Neural cell (in vitro differentiated cells): ENCODE results near the gene CITED2.

Experiments
- EZH2 ChIP-seq: fragments of 200-600, 300-800 bp; shearing (Covaris generic), sonication (generic); IDR thresholded peaks from 2 replicates; pipeline ENCODE4 v1.6.1; 2014; ENCODE audit warnings: antibody characterized with exemption, low read length, borderline replicate concordance, mild to moderate bottlenecking; ENCODE audit not compliant: insufficient read depth, poor library complexity, severe bottlenecking
- TF ChIP-seq, protein P1 (sequence below): fragments of 450-650 bp; IDR thresholded peaks from 2 replicates; pipeline ENCODE4 v1.5.1; 2014; ENCODE audit warnings: antibody characterized with exemption, mild to moderate bottlenecking, moderate library complexity; ENCODE audit not compliant: poor library complexity, severe bottlenecking
- TF ChIP-seq, protein P2 (sequence below): IDR thresholded peaks from 2 replicates; pipeline ENCODE4 v1.6.1; 2012; ENCODE audit warnings: borderline replicate concordance

DNA sequence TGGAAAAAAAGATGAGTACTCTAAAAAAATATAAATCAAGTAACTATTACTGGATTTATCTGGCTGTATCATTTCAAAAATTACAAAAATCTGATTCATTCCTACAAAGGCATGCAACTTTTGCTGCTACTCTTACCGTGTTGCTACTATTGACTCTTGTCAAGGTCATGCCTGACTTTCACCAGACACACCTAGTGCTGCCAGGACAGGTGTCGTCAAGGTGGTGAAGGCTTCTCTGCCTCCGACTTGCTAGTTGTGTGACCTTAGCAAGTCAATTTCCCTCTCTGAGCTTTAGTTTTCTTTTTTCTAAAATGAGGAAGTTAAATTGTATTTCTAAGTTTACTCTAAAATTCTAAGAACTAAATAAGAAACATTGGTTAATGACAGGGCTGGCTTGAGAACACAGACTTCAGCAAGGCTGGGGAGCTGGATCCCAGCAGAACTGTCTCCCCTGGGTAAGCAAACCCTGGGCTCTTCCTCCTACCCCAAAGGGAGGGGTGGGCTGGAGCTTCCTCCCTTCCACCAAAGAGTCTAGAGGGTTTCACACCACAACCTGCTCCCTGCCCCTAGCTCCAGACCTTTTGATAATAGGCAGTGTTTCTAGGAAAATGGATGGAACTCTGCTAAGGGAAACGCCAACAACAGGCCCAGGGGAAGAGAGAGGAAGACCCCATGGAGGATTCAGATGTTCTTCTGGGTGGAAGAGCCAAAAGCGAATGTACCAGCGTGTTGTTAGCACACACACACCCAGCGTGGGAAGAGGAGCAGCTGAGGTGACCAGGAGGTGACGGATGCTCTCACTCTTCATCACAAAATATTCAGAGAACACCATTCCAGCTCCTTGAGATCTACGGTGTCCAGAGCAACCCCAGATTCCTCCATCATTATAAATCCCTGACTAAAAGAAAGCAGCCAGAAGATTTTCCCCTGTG, 47.9 kb upstream of the CITED2 start:
- TF ChIP-seq EZH2, result no peak
- TF ChIP-seq, protein P1, sequence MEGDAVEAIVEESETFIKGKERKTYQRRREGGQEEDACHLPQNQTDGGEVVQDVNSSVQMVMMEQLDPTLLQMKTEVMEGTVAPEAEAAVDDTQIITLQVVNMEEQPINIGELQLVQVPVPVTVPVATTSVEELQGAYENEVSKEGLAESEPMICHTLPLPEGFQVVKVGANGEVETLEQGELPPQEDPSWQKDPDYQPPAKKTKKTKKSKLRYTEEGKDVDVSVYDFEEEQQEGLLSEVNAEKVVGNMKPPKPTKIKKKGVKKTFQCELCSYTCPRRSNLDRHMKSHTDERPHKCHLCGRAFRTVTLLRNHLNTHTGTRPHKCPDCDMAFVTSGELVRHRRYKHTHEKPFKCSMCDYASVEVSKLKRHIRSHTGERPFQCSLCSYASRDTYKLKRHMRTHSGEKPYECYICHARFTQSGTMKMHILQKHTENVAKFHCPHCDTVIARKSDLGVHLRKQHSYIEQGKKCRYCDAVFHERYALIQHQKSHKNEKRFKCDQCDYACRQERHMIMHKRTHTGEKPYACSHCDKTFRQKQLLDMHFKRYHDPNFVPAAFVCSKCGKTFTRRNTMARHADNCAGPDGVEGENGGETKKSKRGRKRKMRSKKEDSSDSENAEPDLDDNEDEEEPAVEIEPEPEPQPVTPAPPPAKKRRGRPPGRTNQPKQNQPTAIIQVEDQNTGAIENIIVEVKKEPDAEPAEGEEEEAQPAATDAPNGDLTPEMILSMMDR, result no peak
- TF ChIP-seq, protein P2, sequence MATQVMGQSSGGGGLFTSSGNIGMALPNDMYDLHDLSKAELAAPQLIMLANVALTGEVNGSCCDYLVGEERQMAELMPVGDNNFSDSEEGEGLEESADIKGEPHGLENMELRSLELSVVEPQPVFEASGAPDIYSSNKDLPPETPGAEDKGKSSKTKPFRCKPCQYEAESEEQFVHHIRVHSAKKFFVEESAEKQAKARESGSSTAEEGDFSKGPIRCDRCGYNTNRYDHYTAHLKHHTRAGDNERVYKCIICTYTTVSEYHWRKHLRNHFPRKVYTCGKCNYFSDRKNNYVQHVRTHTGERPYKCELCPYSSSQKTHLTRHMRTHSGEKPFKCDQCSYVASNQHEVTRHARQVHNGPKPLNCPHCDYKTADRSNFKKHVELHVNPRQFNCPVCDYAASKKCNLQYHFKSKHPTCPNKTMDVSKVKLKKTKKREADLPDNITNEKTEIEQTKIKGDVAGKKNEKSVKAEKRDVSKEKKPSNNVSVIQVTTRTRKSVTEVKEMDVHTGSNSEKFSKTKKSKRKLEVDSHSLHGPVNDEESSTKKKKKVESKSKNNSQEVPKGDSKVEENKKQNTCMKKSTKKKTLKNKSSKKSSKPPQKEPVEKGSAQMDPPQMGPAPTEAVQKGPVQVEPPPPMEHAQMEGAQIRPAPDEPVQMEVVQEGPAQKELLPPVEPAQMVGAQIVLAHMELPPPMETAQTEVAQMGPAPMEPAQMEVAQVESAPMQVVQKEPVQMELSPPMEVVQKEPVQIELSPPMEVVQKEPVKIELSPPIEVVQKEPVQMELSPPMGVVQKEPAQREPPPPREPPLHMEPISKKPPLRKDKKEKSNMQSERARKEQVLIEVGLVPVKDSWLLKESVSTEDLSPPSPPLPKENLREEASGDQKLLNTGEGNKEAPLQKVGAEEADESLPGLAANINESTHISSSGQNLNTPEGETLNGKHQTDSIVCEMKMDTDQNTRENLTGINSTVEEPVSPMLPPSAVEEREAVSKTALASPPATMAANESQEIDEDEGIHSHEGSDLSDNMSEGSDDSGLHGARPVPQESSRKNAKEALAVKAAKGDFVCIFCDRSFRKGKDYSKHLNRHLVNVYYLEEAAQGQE, result no peak
